Aorta (tissue), 5 donors: ENCODE data around the gene ATG4B. TPM values are rescaled to one million over a fixed set of nuclear protein-coding genes. Genes with fewer than 3 reads are reported as not detected.

Experiments
- ATAC-seq: fragments of 200-7000 bp; cut with Tn5 transposase; one replicate; pipeline ENCODE4 v1.9.1; 2022; ENCODE audit warnings: moderate library complexity; ENCODE audit not compliant: low FRiP score
- DNase-seq, 2 donors: peaks; one replicate each; pipeline ENCODE4 v3.0.0-alpha.2; 2020
- H3K27ac ChIP-seq, 2 donors: one replicate each; pipeline ENCODE4 v1.5.1; 2013; ENCODE audit warnings: low read length in 2 of 2, mild to moderate bottlenecking in 2 of 2, moderate library complexity in 2 of 2, control low read depth in 1 of 2, inconsistent platforms in 1 of 2, low read depth in 1 of 2
- H3K27me3 ChIP-seq, 2 donors: one replicate each; pipeline ENCODE4 v1.6.1; 2013; ENCODE audit warnings: control low read depth in 1 of 2, low read length in 1 of 2, mild to moderate bottlenecking in 1 of 2, moderate library complexity in 1 of 2; ENCODE audit not compliant: insufficient read depth in 2 of 2, control insufficient read depth in 1 of 2
- H3K36me3 ChIP-seq, 2 donors: one replicate each; pipeline ENCODE4 v1.6.1; 2013; ENCODE audit warnings: control low read depth in 1 of 2, low read length in 1 of 2, mild to moderate bottlenecking in 1 of 2; ENCODE audit not compliant: insufficient read depth in 2 of 2, control insufficient read depth in 1 of 2
- H3K4me1 ChIP-seq, 2 donors: one replicate each; pipeline ENCODE4 v1.6.1; 2013; ENCODE audit warnings: low read length in 2 of 2, control low read depth in 1 of 2, mild to moderate bottlenecking in 1 of 2, moderate library complexity in 1 of 2; ENCODE audit not compliant: insufficient read depth in 2 of 2, control insufficient read depth in 1 of 2
- H3K4me3 ChIP-seq, 2 donors: one replicate each; pipeline ENCODE4 v1.5.1; 2013; ENCODE audit warnings: low read length in 2 of 2, control low read depth in 1 of 2, mild to moderate bottlenecking in 1 of 2
- H3K9me3 ChIP-seq: one replicate; pipeline ENCODE4 v1.6.1; 2013; ENCODE audit warnings: mild to moderate bottlenecking, low read length; ENCODE audit not compliant: control insufficient read depth
- WGBS, 2 donors: extraction: QIAGEN DNeasy Blood & Tissue Kit; methylation state at CpG; one replicate each; pipeline ENCODE4 v1.1.7; 2013; 5-methylcytosine and 5-hydroxymethylcytosine counted together
- intact Hi-C, 2 donors: fragments of 100-400 bp; cut with DNase I; formaldehyde crosslinking; loops; one replicate each; pipeline versions ENCODE4 v1.14.2 to v1.15.0; 2022
- polyA plus RNA-seq, 2 donors: library from polyadenylated mRNA; stranded (reverse); fragments of 200-250 nt; gene quantifications; one replicate each; pipeline ENCODE4 v1.2.3, GENCODE V29; 2013
- total RNA-seq, 2 donors: library from RNA; stranded (reverse); fragmentation: NEBNext Ultra II Directional; extraction: Animal tissue kit (Norgen Biotek cat#: 25700); gene quantifications; one replicate each; pipeline ENCODE4 v1.2.1, GENCODE V29; 2021
- donor health status: healthy with polysubstance abuse.
- donor health status: Bipolar disorder and iron deficiency.
- donor health status: DM: no; HTN: no; CAD: no.
- donor health status: DM: no; HTN: no; CAD: no.
- donor health status: DM: yes; HTN: yes; CAD: no.

ATG4B gene
- total and polyA plus RNA-seq, 4 donors = 30.4 to 85.4 (median 74.3) TPM

DNA sequence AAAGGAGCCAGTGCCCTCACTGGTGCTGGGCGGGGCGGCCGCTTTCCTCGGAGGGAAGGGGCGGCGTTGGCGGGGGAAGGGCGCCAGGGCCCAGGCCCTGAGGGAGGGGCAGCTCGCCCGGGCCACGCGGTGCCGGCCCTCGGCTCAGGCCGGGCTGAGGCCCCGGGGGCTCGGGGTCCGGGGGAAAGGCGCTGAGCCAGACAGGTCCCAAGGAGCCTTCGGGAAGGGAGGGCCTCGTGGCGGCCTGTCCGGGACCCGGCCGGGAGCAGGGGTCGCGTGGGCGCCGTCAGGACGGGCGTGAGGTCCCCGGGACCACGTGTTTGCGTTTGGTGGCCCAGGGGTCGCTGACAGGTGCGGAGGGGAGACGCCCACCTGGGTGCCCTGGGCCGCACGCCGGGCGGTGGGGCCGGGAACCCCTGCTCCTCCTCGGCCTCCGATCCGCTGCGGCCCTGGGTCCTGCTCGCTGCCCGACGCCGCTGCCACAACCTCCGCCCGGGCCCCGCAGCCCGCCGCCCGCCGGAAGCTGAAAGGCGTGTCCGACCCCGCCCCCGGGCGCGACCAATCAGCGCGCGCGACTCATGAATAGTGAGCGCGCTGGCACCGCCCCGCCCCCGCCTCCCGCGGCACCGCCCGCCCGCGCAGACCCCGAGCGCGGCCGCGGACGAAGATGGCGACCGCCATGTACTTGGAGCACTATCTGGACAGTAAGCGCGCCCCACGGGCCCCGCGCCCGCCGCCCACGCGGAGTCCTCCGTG, 64.1 kb downstream of the ATG4B start, which contains the start of gene ING5:
ING5 (plus strand) TSS at position 641 of the 756 bp plus-strand sequence; CDS start at position 668, 27 bp downstream.
- H3K27ac ChIP-seq = peak within 1 kb of the TSS; percentile 67 to 80
- ATAC-seq = peak; percentile 93
- peak within 1 kb of the TSS; percentile 75 to 84 for H3K4me3 ChIP-seq
- WGBS, 2 donors = 0 to 1% methylated on average over 63 to 96 of the region's 96 CpGs
- intact Hi-C loops = loop anchor here in 1 of 2 donors (1.0 kb wide), 1 partner anchor 14 kb away; no protein-coding TSS in a partner anchor
- H3K9me3 ChIP-seq = no peaks in the 10 kb centered on the region
- DNase-seq = peak; percentile 97 to 99
- H3K4me1 ChIP-seq = no peaks in the 10 kb centered on the region
- H3K27me3 ChIP-seq = no peaks in the 10 kb centered on the region
- peaks cover 0 to 7% of the 10 kb centered on the region in 2 donors for H3K36me3 ChIP-seq

DNA sequence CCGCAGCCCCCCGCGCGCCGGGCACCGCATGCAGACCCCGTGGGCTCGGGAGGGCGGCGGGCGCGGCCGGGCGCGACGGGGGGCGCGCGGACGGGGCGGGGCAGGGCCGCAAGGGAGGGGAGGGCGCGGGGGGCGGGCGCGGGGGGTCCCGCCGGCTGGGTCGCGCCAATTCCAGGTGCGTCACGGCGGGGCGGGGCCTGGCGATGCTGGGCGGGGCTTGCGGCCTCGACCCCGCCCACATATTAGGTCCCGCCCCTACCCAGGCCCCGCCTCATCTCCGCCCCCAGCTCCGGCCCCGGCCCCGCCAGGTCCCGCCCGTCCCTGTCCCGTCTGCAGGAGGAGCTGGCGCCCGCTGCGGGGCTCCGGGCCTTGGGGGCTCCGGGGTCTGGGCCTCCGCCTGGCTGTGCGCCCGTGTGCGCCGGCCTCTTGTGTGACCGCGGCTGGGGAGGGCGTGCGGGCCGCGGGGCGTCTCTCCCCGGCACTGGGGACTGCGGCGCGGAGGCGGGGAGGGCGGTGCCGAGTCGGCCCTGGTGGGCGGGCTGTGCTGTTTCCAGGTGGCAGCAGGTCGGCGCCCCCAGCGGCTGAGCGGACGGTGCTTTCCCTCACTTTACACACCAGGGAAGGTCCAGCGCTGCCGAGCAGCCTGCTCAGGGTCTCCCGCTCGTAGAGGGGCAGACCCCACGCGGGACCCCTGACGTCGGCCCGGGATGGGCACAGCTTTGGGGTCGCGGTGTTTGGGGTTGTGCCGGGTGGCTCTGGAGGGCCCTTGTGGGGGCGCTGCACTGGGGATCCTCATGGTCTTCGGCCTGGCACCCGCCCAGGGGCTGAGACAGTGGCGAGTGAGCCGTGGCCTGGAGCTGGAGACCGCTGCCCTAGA, 64.9 kb downstream of the ATG4B start:
- no peaks in the 10 kb centered on the region for H3K9me3 ChIP-seq
- H3K36me3 ChIP-seq = peaks cover 0 to 7% of the 10 kb centered on the region in 2 donors
- DNase-seq = peak; percentile 88 to 93
- intact Hi-C loops = no loop called here
- H3K4me1 ChIP-seq = no peaks in the 10 kb centered on the region
- ATAC-seq = peak; percentile 96
- 0 to 1% methylated on average over 58 to 98 of the region's 98 CpGs for WGBS, 2 donors
- peak overlapping the region; percentile 52 to 80 for H3K27ac ChIP-seq
- H3K4me3 ChIP-seq = peak overlapping the region; percentile 75 to 84
- no peaks in the 10 kb centered on the region for H3K27me3 ChIP-seq

DNA sequence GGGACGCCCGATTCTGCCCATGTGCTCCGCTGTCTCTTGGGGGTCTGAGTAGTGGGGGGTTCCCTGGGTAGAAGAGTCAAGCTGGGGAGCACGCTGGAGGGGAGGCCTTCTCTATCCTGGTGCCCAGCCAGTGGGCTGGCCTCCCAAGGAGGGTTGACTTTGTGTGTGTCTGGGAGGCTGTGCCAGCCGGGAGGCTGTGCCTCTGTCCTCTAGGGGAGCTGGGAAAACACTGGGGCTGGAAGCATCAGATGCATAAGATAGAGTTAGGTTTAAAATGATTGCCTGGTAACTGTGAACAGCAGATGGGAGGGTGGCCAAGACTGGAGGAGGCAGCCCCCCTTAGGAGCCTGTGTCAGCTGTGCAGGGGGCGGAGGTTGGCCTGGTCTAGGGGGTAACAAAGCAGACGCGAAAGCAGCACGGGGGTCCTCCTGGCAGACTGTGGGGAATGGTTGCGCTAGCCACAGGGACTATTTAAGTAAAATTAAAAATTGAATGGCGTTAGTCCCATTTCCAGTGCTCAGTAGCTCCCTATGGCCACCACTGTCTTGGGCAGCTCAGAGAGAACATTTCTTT, 65.6 kb downstream of the ATG4B start:
- ATAC-seq (peak; percentile 1), DNase-seq (no peak)
- peak overlapping the region in 1 of 2 donors; percentile 15 for H3K27ac ChIP-seq
- H3K4me1 ChIP-seq = no peaks in the 10 kb centered on the region
- peak overlapping the region; percentile 75 to 84 for H3K4me3 ChIP-seq
- peaks cover 0 to 7% of the 10 kb centered on the region in 2 donors for H3K36me3 ChIP-seq
- intact Hi-C loops = no loop called here
- 25 to 29% methylated on average over 11 of the region's 11 CpGs for WGBS, 2 donors
- no peaks in the 10 kb centered on the region for H3K27me3 ChIP-seq
- no peaks in the 10 kb centered on the region for H3K9me3 ChIP-seq

DNA sequence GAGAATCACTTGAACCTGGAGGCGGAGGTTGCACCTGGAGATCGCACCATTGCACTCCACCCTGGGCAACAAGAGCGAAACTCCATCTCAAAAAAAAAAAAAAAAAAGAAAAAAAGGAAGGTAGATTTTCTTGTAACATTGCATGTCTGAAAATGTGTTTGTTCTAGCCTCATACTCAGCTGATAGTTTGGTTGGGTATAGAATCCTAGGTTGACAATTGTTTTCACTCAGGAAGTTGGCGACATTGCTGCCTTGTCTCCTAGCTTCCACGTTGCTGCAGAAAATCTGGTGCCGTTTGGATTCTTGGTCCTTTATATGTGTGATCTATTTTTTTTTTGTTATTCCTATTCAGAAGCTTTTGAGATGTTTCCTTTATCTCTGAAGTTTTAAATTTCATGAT, 69.0 kb downstream of the ATG4B start:
- ATAC-seq = no peak
- Histone ChIP-seq H3K27ac (no peak overlapping the region), H3K4me3 (no peak overlapping the region), H3K4me1 (no peaks in the 10 kb centered on the region), H3K36me3 (peaks cover 4 to 10% of the 10 kb centered on the region in 2 donors), H3K9me3 (no peaks in the 10 kb centered on the region), H3K27me3 (no peaks in the 10 kb centered on the region)
- DNase-seq = no peak
- intact Hi-C loops = no loop called here
- WGBS, 2 donors = 97 to 98% methylated on average over 6 of the region's 6 CpGs

DNA sequence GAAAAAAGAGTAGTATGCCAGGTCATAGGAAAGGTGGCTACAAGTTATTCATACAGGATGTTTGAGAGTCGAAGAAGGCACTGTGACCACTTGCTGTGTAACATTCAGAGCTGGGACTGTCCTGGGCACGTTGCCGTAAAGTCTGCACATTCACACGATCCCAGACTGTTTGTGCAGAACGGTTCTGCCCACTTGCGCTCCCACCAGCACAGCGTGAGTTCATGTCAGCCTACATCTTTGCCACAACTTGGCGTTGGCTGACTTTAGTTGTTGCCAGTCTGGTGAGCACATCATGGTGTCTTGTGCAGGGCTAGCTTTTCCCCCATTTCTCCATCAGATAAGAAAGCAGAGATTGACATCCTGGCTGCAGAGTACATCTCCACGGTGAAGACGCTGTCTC, 71.4 kb downstream of the ATG4B start:
- DNase-seq = no peak
- intact Hi-C loops = no loop called here
- Histone ChIP-seq H3K27ac (no peak overlapping the region), H3K4me3 (no peak overlapping the region), H3K4me1 (no peaks in the 10 kb centered on the region), H3K36me3 (peaks cover 9 to 13% of the 10 kb centered on the region in 2 donors), H3K27me3 (no peaks in the 10 kb centered on the region), H3K9me3 (no peaks in the 10 kb centered on the region)
- ATAC-seq = no peak
- 85 to 88% methylated on average over 10 of the region's 10 CpGs for WGBS, 2 donors

DNA sequence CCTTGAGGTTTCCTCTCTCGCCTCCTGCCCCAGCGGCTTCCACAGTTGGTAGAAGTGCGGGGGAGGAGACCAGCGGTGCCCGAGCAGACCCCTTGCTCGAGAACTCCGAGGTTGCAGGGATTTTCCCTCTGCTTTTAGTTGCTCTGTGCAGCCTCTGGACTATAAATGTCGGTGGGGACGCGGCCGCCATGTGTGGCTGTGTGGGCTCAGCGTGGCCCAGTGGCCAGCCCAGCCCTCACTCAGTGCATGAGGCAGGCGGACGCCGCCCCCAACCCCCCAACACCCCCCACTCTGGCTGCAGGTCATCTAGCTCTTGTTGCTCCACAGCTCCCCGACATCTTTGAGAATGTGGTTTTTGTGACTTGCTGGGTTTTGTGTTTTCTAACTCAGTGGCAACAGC, 81.6 kb downstream of the ATG4B start:
- DNase-seq = no peak

DNA sequence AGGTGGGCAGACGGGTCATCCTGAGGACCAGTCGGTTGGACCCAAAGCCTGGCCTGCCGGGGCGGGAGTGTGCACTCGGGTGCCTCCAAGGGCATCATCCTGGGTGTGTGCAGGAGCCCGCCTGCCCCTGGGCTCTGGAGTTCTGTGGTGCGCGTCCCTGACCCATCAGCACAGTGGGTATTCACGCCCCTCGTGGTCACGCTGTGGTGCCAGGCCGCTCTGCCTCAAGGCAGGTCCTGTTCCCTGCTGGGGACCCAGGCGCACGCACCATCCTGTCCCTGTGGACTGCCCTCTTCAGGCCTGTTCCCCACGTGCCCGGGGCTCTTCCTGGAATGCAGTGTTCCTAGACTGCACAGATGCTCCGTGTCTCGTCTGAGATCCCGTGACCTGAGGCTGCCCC, 82.6 kb downstream of the ATG4B start:
- 93% methylated on average over 19 of the region's 19 CpGs for WGBS, 2 donors
- no peaks in the 10 kb centered on the region for H3K27me3 ChIP-seq
- intact Hi-C loops = loop anchor here in 1 of 2 donors (10.0 kb wide), 1 partner anchor 155 kb away; no protein-coding TSS in a partner anchor
- no peaks in the 10 kb centered on the region for H3K4me1 ChIP-seq
- ATAC-seq (no peak), DNase-seq (no peak)
- H3K9me3 ChIP-seq = no peaks in the 10 kb centered on the region
- no peak overlapping the region for H3K4me3 ChIP-seq
- H3K27ac ChIP-seq = no peak overlapping the region
- peaks cover 0 to 5% of the 10 kb centered on the region in 2 donors for H3K36me3 ChIP-seq

More for the DNA sequence above, 81.6 kb downstream of the ATG4B start:
- Histone ChIP-seq H3K9me3 (no peaks in the 10 kb centered on the region), H3K27me3 (no peaks in the 10 kb centered on the region), H3K27ac (no peak overlapping the region), H3K4me1 (no peaks in the 10 kb centered on the region), H3K36me3 (peaks cover 0 to 5% of the 10 kb centered on the region in 2 donors), H3K4me3 (no peak overlapping the region)
- no peak for ATAC-seq
- WGBS, 2 donors = 91 to 93% methylated on average over 14 to 16 of the region's 16 CpGs
- intact Hi-C loops = no loop called here

DNA sequence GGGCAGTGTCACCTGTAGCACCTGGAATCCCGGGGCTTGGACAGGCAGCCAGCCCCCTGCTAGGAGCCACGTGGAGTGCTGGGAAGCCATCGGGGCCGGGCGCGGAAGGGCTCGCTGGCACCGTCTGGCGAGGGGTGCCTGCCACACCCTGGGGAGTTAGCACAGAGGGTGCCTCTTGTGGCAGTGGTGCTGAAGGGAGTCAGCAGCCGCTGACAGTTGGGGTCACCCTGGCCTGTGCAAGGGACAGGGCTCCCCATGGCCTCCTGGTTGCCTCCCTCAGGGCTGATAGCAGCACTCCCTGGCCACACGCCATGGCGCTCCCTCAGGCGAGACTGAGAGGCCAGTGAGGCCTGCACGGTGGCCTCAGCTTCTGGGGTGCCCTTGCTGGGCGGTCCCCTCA, 83.1 kb downstream of the ATG4B start:
- Histone ChIP-seq H3K4me1 (no peaks in the 10 kb centered on the region), H3K4me3 (no peak overlapping the region), H3K9me3 (no peaks in the 10 kb centered on the region), H3K27me3 (no peaks in the 10 kb centered on the region), H3K27ac (no peak overlapping the region), H3K36me3 (peaks cover 0 to 5% of the 10 kb centered on the region in 2 donors)
- DNase-seq (no peak), ATAC-seq (no peak)
- intact Hi-C loops = loop anchor here in 1 of 2 donors (10.0 kb wide), 1 partner anchor 154 kb away; no protein-coding TSS in a partner anchor
- 91 to 92% methylated on average over 15 of the region's 15 CpGs for WGBS, 2 donors
